Endodermal cell (in vitro differentiated cells): ENCODE results near the gene PARS2. TPM values are rescaled to one million over a fixed set of nuclear protein-coding genes. Genes with fewer than 3 reads are reported as not detected.
A peak's percentile ranks its signal among the peaks of the same experiment; 100 is the strongest.

Source experiments
- DNase-seq: peaks from one replicate; pipeline ENCODE4 v3.0.0-alpha.2; 2017
- H3K27ac ChIP-seq: 2 replicates; pipeline ENCODE4 v1.5.1; 2013; ENCODE audit warnings: mild to moderate bottlenecking, low read depth, low read length, moderate library complexity
- H3K27me3 ChIP-seq: 2 replicates; pipeline ENCODE4 v1.6.1; 2013; ENCODE audit warnings: mild to moderate bottlenecking, low read length, moderate library complexity; ENCODE audit not compliant: insufficient read depth, control insufficient read depth, poor library complexity, severe bottlenecking
- H3K36me3 ChIP-seq: 2 replicates; pipeline ENCODE4 v1.7.0; 2013; ENCODE audit warnings: mild to moderate bottlenecking, low read length, moderate library complexity; ENCODE audit not compliant: control insufficient read depth, insufficient read depth
- H3K4me1 ChIP-seq: one replicate; pipeline ENCODE4 v1.7.0; 2013; ENCODE audit warnings: low read length; ENCODE audit not compliant: control insufficient read depth, insufficient read depth
- H3K4me3 ChIP-seq: 2 replicates; pipeline ENCODE4 v1.5.1; 2013; ENCODE audit warnings: mild to moderate bottlenecking, low read length, moderate library complexity
- H3K9ac ChIP-seq: 2 replicates; pipeline ENCODE4 v1.6.1; 2013; ENCODE audit warnings: mild to moderate bottlenecking, low read length, moderate library complexity; ENCODE audit not compliant: poor library complexity, severe bottlenecking; ENCODE audit errors: extremely low read depth
- H3K9me3 ChIP-seq: 2 replicates; pipeline ENCODE4 v1.6.1; 2013; ENCODE audit warnings: mild to moderate bottlenecking, low read length, moderate library complexity; ENCODE audit not compliant: control insufficient read depth
- H3K27ac Mint-ChIP-seq: 2 replicates; pipeline ENCODE4 v1.8.0; 2020; ENCODE audit warnings: mixed read lengths
- H3K27me3 Mint-ChIP-seq: 2 replicates; pipeline ENCODE4 v1.8.0; 2021; ENCODE audit warnings: mild to moderate bottlenecking, mixed read lengths; ENCODE audit not compliant: insufficient read depth
- H3K36me3 Mint-ChIP-seq: 2 replicates; pipeline ENCODE4 v1.8.0; 2020; ENCODE audit warnings: low read depth, mixed read lengths
- H3K4me1 Mint-ChIP-seq: 2 replicates; pipeline ENCODE4 v1.8.0; 2020; ENCODE audit warnings: mixed read lengths
- H3K4me3 Mint-ChIP-seq: 2 replicates; pipeline ENCODE4 v1.8.0; 2020; ENCODE audit warnings: mild to moderate bottlenecking, moderate library complexity, mixed read lengths
- H3K9me3 Mint-ChIP-seq: 2 replicates; pipeline ENCODE4 v1.8.0; 2020; ENCODE audit warnings: mild to moderate bottlenecking, mixed read lengths
- WGBS, 2 experiments: methylation state at CpG; one replicate each; pipeline versions ENCODE4 v1.1.5 to v1.1.7; 2013; ENCODE audit warnings: missing lambda C conversion rate in 2 of 2, mixed read lengths in 1 of 2; ENCODE audit not compliant: insufficient coverage in 1 of 2, insufficient read length in 1 of 2; 5-methylcytosine and 5-hydroxymethylcytosine counted together
- total RNA-seq, 2 donors: library from RNA; stranded (reverse); fragmentation: NEBNext Ultra II Directional in 1 of 2; extraction: Animal tissue kit (Norgen Biotek cat#: 25700) in 1 of 2; gene quantifications; 2 replicates in 1 of 2; 3 replicates in 1 of 2; pipeline ENCODE4 v1.2.1, GENCODE V29; 2021
- TF ChIP-seq, protein P1 (sequence below): fragments of 200-600 bp; sonication (generic); conservative IDR thresholded peaks from 2 replicates; pipeline ENCODE4 v1.5.0; 2021; ENCODE audit warnings: antibody characterized with exemption, mild to moderate bottlenecking

The PARS2 gene
- total RNA-seq, 2 donors from 2014 or later = 8.9 to 9.1 TPM

DNA sequence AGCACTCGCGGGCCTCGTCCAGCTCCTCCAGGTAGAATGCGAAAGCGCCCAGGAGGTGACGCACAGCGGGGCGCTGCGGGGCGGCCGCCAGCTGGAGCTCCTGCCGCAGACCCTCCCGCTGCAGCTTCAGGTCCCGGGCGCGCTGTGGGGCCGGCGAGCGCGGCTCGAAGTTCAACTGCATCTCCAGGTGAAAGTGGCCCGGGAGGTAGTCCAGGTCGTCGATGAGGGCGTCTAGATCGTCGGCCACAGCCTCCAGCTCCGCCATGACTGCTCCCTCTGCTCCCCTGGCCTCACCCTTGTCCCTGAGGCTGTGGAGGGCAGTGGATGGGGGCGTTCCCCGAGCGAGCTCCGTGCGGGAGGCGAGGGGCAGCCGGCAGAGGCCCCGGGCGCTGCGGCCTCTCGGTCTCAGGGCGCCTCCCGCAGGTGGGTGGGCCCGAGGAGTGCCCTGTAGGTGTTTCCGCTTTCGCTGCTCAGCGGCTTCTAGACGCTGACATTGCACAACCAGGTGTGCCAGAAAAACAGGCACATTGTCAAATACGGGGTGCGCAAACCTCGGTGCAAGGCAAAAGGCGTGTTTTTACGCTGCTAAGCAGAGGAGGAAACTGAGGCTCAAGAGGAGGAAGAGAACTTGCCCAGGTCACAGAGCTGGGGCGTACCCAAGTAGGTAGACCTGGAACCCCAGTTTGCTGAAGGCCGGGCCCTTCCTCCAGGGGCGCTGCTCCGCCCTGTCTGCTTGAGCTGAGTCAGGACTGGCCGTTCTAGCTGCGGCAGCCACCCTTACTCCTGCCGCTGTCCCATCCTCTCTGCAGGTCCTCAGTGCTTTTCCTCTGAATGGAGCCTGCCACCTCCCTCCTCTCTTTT, 36.8 kb upstream of the PARS2 start, which contains the start of gene TTC22:
TTC22 (minus strand) TSS at position 425 of the 861 bp plus-strand sequence; CDS start at position 265, 160 bp downstream.
- Mint-ChIP-seq H3K27me3 (peaks cover 49% of the 10 kb centered on the region), H3K4me1 (no peaks in the 10 kb centered on the region), H3K9me3 (no peaks in the 10 kb centered on the region), H3K36me3 (no peaks in the 10 kb centered on the region), H3K4me3 (peak within 1 kb of the TSS; percentile 28), H3K27ac (no peak within 1 kb of the TSS)
- Histone ChIP-seq H3K4me1 (no peaks in the 10 kb centered on the region), H3K9me3 (no peaks in the 10 kb centered on the region), H3K4me3 (no peak within 1 kb of the TSS), H3K27ac (no peak within 1 kb of the TSS), H3K9ac (no peak within 1 kb of the TSS), H3K36me3 (no peaks in the 10 kb centered on the region), H3K27me3 (peaks cover 21% of the 10 kb centered on the region)
- 68 to 69% methylated on average over 32 to 58 of the region's 58 CpGs for WGBS, 2 experiments
- TF ChIP-seq, protein P1, sequence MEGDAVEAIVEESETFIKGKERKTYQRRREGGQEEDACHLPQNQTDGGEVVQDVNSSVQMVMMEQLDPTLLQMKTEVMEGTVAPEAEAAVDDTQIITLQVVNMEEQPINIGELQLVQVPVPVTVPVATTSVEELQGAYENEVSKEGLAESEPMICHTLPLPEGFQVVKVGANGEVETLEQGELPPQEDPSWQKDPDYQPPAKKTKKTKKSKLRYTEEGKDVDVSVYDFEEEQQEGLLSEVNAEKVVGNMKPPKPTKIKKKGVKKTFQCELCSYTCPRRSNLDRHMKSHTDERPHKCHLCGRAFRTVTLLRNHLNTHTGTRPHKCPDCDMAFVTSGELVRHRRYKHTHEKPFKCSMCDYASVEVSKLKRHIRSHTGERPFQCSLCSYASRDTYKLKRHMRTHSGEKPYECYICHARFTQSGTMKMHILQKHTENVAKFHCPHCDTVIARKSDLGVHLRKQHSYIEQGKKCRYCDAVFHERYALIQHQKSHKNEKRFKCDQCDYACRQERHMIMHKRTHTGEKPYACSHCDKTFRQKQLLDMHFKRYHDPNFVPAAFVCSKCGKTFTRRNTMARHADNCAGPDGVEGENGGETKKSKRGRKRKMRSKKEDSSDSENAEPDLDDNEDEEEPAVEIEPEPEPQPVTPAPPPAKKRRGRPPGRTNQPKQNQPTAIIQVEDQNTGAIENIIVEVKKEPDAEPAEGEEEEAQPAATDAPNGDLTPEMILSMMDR = peak; percentile 69
- DNase-seq = peak; percentile 85

DNA sequence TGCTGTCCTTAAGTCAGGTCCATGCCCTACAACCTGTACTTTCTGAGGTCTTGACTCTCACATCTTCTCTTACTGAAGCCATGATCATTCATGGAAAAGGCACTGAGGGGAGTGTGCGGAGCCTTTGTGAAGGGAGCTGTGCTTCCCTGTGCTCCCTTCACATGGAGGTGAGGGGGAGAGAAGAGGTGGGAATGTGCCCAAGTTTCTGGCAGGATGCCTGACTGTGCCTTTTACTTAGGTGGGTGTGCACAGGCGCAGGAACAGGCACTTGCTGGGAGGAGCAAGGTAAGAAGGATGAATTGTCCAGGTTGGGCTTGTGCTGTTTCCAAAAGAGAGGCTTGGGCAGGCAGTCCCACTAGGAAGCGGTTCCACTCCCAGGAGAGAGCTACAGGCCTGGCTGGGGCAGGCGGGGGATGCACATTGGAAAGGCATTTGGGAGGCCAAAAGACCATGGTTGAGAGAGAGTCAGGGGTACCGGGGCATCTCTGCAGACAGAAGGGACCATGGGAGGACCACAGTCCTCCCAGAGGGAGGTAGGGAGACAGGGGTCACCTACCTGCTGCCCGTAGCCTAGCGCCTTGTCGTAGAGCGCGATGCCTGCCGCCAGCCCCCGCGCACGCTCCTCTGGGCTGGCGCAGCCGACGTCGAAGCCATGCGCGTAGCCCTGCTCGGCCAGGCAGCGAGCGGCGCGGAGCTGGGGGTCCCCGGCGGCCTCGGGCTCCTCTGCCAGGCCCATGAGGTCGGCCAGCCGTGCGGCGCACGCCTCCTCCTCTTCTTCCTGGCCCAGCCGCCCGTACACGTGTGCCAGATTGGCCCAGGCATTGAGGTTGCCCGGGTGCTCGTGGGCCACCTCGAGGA, 35.9 kb upstream of the PARS2 start:
- WGBS, 2 experiments = 95 to 96% methylated on average over 36 to 39 of the region's 39 CpGs
- H3K4me3 ChIP-seq = no peak overlapping the region
- no peak overlapping the region for H3K27ac Mint-ChIP-seq

More for the DNA sequence above, 35.9 kb upstream of the PARS2 start:
- DNase-seq = peak; percentile 57
- no peaks in the 10 kb centered on the region for H3K36me3 Mint-ChIP-seq
- peaks cover 21% of the 10 kb centered on the region for H3K27me3 ChIP-seq
- no peaks in the 10 kb centered on the region for H3K36me3 ChIP-seq
- TF ChIP-seq, protein P1 = no peak
- peak overlapping the region; percentile 28 for H3K4me3 Mint-ChIP-seq
- H3K4me1 Mint-ChIP-seq = no peaks in the 10 kb centered on the region
- no peaks in the 10 kb centered on the region for H3K4me1 ChIP-seq
- H3K9ac ChIP-seq = no peak overlapping the region
- H3K9me3 Mint-ChIP-seq = no peaks in the 10 kb centered on the region
- H3K27me3 Mint-ChIP-seq = peaks cover 49% of the 10 kb centered on the region
- H3K9me3 ChIP-seq = no peaks in the 10 kb centered on the region
- no peak overlapping the region for H3K27ac ChIP-seq
